HG03565 (cell line): ENCODE measurements around the gene ZBTB7A.

Experiments
- ATAC-seq: cut with Tn5 transposase; IDR thresholded peaks from one replicate; pipeline ENCODE4 v1.9.1; 2021; ENCODE audit warnings: mild to moderate bottlenecking, moderate library complexity; ENCODE audit not compliant: unreplicated experiment

Gene ZBTB7A

DNA sequence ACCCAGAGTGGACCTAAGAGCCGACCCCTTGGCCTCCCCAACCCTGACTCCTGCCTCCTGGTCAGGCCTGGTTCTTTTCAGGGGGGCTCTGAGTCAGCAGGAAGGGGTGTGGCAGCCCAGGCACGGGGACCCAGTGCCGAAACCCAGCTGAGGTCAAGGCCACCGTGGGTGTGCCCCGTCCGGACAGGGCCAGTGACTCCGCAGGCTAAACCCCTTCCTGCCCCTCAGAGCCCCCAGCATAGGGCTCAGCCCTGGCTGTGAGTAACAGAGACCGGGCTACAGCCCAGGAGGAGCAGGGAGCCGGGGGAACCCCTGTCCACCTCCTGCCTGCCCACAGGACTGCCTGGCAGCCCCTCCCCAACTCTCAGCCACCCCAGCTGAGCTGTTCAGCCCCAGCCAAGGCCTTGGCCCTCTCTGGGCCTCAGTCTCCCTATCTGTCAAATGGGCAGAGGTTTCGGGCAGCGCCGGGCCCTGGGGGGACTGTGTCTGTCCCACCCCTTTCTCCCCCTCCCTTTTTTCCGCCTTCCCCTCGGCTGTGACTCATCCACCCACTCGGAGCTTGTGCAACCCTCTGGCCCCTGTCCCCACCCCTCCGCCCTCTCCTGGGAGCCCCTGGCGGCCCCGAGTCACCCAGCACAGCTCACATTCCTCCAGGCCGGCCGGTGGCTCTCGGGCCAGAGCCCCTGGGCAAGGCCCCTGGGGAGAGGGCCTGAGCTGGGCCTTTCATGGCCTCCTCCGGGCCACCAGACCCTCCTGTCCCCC, 8.6 kb downstream of the ZBTB7A start:
- ATAC-seq = no peak

GRCh38 chr19:4055209-4055552, 11.5 kb downstream of the ZBTB7A start:
- no peak for ATAC-seq

DNA sequence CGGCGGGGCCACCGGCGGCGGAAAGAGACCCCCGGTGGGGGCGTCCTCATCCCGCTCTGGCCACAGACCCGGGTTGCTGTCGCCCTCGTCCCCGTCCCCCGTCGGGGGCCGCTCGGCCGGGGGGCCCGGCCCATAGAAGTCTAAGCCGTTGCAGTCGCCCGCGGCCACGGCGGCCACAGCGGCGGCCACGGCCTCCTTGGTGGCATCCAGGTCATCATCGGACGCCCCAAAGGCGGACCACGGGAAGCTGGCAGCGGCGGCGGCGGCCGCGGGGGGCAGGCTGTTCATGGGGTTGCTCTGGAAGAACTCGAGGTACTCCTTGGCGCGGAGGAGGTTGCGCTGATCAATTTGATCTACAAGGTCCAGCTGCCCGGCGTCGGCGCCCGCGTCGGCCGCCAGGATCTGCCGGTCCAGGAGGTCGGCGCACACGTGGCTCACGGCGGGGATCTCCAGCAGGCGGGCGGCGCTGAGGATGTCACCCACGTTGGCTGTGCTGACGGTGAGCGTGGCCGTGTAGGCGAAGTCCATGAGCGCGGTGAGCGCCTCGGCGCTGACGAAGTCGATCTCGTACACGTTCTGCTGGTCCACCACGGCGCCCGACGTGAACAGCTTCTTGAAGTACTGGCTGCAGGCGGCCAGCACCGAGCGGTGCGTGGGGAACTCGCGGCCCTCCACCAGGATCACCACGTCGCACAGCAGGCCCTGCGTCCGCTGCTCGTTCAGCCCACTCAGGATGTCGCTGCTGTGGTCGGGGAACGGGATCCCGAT, 12.1 kb downstream of the ZBTB7A start:
- no peak for ATAC-seq

DNA sequence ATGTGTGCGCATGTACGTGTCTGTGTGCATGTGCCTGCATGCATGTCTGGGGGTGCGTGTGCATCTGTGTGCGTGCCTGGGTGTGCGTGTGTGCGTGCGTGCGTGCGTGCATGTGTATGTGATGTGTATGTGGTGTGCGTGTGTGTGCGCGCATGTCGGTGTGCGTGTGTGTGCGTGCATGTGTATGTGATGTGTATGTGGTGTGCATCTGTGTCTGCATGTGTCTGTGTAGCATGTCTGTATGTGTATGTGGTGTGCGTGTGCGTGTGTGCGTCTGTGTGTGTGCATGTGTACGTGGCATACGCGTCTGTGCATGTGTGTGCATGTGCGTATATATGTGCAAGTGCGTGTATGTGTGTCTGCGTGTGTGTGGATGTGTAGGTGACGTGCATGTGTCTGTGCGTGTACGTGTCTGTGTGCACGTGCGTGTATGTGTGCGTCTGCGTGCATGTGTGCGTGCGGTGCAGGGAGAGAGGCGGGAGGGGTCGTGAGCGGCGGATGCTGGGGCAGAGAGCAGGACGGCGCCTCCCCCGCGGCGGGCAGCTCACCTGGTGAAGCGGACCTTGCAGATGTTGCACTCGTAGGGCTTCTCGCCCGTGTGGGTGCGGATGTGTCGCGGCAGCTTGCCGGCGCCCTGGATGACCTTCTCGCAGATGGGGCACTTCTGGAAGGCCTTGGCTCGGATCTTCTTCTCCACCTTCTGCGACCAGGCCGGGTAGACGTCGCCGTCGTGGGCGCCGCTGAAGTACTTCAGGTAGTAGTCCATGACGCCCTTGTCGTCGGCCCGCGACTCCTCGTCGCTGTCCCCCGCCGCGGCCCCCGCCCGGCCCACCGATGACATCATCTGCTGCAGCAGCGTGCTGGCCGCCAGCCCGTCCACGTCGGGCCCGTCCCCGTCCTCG, 13.0 kb downstream of the ZBTB7A start:
- no peak for ATAC-seq

GRCh38 chr19:4052993-4053422, 13.7 kb downstream of the ZBTB7A start:
- no peak for ATAC-seq

- no peak for ATAC-seq
These were observed 14.3 kb downstream of the ZBTB7A start for GRCh38 chr19:4052114-4052992.

DNA sequence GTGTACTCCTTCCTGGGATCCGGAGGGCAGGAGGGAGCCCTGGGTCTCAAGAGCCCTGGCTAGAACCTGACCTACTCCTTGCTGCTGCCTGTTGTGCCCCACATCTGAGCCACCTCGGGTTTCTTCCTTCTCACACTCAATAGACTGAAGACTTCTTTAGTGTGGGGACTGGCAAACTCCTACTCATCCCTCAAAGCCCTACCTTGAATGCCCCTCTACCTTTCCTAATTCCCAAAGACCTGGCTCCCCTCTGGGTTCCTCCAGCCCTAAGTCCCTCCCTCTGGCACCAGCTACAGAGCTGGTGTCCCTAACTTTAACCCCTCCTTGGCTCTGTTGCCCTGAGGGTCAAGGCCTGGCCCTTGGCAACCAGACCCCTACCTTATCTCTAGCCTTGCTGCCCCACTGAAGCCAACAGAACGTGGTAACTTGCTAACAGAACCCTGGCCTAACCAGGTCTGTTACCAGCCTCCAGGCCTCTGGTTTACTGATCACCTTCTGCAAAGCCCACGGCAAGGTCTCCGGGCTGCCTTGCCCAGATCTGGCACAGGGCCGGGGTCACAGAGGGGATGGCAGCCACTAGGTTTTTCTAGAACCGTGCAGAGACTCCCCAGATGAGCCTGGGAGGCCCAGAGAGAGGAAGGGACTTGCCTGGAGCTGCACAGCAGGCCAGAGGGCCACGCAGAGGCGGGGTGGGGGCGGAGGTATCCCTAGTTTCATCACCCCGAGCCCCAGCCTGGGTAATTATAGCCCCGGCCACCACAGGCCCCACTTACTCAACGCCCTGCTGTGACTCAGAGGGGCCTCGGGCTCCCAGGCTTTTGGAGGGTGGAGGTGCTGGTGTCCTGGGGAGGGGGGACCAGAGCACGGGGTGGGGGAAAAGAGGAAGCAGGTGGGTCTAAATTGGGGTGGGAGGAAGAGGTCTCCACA, 15.3 kb downstream of the ZBTB7A start:
- ATAC-seq = no peak

GRCh38 chr19:4049432-4049831, 17.3 kb downstream of the ZBTB7A start:
- ATAC-seq = no peak

DNA sequence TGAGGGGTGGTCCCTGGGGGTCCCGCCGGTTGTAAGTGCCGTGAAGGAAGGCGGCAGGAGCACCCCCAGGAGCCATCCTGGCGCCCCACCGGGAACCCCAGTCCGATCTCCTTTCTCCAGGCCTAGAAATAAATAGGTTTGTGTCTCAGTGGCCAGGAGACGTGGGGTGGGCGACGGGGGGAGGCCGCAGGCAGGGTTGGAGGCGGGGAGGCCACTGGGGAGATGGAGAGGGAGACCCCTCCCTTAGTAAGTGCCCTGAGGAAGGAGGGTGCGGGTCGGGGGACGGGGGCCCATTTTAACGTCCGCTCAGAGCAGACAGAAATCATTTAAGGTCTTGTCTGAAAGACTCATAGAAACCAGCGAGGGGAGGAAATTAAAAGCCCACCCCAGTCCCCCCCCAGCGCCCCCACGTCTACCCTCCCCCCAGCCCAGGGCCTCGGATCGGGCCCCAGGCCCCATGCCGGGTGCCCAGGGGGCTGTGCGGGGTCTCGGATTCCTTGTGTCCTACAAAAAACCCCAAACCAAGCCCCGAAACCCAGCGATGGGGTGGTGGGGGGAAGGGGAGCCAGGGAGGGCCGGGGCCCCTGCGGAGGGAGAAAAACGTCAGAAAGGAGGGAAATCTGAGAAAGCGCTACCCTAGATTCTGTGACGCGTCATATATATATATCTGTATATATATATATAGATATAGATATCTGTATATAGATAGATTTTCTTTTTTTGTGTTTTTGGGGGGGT, 19.6 kb downstream of the ZBTB7A start:
- ATAC-seq = no peak

GRCh38 chr19:4046362-4046691, 20.4 kb downstream of the ZBTB7A start:
- ATAC-seq = no peak

DNA sequence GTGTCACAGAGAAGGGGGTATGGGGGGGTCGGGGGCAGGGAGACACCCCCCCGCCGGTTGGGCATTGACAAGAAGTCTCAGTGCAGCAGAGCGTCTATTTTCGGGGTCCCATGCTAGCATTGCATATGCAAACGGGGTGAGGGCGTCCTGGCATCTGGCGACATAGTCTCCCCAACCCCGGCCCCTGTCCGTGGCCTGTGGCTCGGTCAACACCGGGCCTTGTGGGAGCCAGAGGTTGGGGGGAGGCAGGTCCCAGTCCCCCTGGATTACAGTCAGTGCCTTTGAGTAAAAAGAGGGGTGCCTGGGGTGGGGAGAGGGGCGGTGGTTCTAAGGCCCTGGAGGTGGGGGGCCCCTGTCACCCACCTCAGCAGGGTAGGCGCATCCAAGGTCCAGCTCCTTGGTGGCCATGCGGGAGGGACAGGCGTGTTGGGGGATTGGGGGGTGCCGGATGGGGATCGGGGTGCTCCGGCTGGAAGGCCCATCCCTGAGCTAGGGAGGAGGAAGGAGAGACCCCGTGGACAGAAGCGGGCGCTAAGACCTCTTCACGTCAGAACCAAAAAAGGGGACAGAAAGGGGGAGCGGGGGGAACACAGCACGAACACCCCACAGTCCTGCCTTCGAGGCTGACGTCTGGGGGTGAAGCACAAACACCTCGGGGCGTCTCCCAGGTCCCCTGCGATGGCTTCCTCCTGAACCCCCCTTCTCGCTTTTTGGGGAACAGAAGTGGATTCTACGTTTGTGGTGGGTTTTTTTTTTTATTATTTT, 20.9 kb downstream of the ZBTB7A start:
- no peak for ATAC-seq

- no peak for ATAC-seq
These were observed 21.7 kb downstream of the ZBTB7A start for GRCh38 chr19:4044990-4045465.

GRCh38 chr19:4043966-4044715, 22.6 kb downstream of the ZBTB7A start:
- ATAC-seq = no peak

DNA sequence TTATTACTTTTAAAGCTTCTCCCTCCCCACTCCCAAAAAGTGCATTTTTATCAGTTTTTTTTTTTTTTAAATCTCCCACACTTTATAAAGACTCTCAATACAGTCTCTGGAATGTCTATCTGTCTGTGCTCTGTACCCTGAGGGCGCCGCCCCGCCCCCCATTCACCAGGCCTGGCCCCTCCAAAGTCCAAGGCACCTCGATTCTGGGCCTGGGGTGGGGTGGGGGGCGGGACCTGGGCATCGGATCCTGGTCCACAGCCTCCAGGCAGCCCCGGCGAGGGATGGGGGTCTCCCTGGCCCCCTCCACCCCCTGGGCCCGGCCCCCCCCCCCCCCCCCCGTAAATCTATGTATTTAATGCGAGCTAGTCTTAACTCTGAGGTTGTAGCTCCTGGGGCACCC, 23.3 kb downstream of the ZBTB7A start:
- ATAC-seq = no peak

DNA sequence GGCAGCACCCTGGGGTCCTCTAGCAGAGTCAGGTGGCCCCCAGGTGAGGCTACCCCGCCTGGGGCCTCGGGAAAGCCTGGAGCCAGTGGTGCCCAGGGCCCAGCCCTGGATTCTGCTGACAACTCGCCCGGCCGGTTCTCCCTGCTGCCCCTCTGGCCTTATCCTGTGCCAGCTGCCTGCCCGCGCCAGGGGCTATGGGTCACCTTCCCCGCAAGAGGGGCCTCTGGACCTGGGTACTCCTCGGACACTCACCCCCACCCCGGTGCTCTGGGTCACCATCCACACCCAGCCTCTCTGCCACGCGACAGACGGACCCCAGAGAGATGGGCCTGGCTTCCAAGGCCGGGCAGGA, 24.0 kb downstream of the ZBTB7A start:
- no peak for ATAC-seq

- no peak for ATAC-seq
These were observed 24.5 kb downstream of the ZBTB7A start for GRCh38 chr19:4042064-4042730.
